PC-3 (cell line): ENCODE measurements around the gene PTPRD.

Experiments used
- CTCF ChIP-seq: fragments of 300-600 bp; sonication (generic); conservative IDR thresholded peaks from 2 replicates; pipeline ENCODE4 v1.5.1; 2017; ENCODE audit warnings: antibody characterized with exemption, low read depth, mild to moderate bottlenecking, low read length
- EZH2 ChIP-seq: fragments of 300-600 bp; sonication (generic); IDR thresholded peaks from one replicate; pipeline ENCODE4 v1.6.1; 2017; ENCODE audit warnings: antibody characterized with exemption, mild to moderate bottlenecking, low read length; ENCODE audit not compliant: unreplicated experiment
- EZH2phosphoT487 ChIP-seq: fragments of 300-600 bp; sonication (generic); IDR thresholded peaks from 2 replicates; pipeline ENCODE4 v1.6.1; 2018; ENCODE audit warnings: mild to moderate bottlenecking, antibody characterized with exemption, low read length, borderline replicate concordance

GRCh38 chr9:10054456-10054855 is 558.3 kb downstream of the PTPRD start:
- TF ChIP-seq CTCF (no peak), EZH2 (no peak), EZH2phosphoT487 (no peak)
